Activated T-cell treated with anti-CD3 and anti-CD28 coated beads, Interleukin-2, amount 50 U/mL, for 1 hour (primary cell): ENCODE data around the gene MAG.

Experiments
- DNase-seq: peaks from one replicate; pipeline ENCODE4 v3.0.0-alpha.2; 2020

Gene MAG, protein sequence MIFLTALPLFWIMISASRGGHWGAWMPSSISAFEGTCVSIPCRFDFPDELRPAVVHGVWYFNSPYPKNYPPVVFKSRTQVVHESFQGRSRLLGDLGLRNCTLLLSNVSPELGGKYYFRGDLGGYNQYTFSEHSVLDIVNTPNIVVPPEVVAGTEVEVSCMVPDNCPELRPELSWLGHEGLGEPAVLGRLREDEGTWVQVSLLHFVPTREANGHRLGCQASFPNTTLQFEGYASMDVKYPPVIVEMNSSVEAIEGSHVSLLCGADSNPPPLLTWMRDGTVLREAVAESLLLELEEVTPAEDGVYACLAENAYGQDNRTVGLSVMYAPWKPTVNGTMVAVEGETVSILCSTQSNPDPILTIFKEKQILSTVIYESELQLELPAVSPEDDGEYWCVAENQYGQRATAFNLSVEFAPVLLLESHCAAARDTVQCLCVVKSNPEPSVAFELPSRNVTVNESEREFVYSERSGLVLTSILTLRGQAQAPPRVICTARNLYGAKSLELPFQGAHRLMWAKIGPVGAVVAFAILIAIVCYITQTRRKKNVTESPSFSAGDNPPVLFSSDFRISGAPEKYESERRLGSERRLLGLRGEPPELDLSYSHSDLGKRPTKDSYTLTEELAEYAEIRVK

DNA sequence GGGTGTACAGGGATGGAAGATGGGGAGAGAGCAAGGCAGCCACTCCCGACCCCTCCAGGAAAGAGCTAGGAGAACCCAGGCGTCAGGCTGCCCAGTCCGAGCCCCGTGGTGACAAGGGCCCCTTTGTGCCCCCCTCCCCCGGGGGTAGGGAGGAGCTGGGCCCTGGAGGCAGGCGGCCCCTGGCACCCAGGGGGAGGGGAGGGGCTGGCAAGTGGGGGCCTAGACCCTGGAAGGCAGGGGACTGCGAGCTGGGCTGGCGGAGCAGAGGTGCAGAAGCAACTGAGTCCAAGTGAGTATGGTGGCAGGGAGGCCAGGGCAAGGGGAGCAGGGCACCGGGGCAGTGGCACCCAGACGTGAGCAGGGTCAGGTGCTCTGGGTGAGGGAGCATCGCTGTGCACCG lies at the start of gene MAG:
Gene MAG, plus strand, starts transcription at position 246 of the 400 bp plus-strand sequence. CDS start 3,248 bp downstream, outside the sequence.
- DNase-seq: no peak

- DNase-seq: no peak
Observed at GRCh38 chr19:35246466-35247092, 45.4 kb upstream of the MAG start.

DNA sequence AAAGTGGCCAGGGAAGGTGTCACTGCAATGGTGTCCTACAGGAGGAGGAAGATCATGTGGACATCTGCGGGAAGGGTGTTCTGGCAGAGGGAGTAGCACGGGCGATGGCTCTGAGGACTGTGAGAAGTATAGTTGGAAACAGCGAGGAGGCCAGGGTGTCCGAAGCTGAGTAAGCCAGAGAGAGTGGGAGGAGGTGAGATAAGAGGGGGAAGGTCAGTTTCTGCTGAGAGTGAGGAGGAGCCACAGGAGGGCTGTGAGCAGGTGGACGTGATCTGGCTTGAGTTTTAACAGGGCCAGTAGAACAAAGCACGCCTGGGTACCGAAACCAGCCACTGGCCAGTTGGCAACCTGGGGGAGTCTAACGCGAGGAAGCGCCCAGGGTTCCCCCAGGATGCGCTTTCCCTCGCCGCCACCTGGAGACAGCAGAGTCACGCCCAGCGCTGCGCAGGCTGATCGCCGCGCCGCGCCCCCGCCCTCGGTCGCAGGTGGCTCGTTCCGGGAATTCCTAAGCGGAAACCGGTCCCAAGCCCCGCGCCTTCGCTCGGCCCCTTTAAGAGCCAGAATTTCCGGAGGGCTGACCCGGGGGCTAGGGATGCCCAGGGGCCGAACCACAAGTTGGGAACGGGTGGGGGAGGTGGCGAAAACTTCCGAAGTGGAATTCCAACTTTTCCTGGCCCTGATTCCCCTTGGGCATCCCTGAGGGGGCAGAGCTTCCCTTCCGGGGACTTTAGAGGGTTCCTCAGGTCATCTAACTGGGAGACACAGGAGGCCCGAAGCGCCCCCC lies 44.2 kb upstream of the MAG start:
- peak; percentile 74 for DNase-seq

- DNase-seq: peak; percentile 81
Observed at GRCh38 chr19:35248310-35249145, 43.4 kb upstream of the MAG start, which contains the start of gene LSR. TSS of gene LSR (plus strand) at chr19:35249002. CDS start at chr19:35249023, 21 bp downstream.

DNA sequence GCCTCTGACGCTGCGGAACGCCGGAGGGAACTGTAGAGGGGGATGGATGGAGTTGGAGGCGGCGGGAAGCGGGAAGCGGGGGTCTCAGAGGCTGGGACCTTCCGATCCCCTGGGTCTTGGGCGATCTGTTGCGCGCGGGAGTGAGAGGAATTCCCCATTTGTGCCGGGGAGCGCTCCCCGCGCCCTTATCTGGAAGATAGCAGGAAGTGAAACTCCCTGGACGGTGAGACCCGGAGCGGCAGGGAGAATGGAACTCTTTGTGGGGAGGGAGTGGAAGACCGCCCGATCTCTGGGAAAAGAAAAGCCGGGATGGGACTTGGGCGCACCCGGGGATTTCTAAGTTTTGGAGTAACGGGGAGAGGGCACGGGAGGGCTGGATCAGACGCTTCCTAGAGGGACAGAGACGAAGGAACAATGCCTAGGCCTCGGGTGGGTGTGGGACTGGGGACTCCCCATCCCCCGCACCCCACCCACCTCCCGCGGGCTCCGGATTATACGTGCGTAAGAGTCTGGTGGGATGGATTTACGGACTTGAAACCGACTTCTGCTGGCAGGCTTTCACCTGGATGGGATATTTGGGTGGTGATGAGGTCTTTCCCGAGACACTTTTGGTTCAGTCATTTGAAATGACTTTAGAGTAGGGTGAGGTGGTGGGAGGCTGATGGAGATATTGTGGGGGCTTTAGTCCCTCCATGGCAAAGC lies 42.7 kb upstream of the MAG start:
- DNase-seq: peak; percentile 25

GRCh38 chr19:35249848-35250711 lies 41.9 kb upstream of the MAG start:
- DNase-seq: peak; percentile 19

DNA sequence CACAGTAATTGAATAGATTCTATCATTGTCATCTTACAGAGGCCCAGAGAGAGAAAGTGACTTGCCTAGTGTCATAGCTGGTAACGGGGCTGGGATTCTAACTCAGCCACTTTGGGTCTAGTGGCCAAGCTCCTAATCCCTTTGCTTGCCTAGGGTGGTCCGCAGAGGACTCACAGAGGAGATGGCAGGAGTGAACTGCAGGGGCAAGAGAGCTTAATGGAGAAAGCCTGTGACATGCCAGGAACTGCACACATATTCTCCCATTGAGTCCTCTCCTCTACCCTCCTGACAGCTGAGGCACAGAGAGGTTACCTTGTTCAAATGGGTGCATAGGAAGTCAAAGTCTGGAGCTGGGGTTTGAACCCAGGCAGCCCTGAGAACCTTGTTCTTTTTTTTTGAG lies 40.5 kb upstream of the MAG start:
- peak; percentile 16 for DNase-seq

- DNase-seq: peak; percentile 8
Observed at GRCh38 chr19:35253316-35254286, 38.4 kb upstream of the MAG start.

DNA sequence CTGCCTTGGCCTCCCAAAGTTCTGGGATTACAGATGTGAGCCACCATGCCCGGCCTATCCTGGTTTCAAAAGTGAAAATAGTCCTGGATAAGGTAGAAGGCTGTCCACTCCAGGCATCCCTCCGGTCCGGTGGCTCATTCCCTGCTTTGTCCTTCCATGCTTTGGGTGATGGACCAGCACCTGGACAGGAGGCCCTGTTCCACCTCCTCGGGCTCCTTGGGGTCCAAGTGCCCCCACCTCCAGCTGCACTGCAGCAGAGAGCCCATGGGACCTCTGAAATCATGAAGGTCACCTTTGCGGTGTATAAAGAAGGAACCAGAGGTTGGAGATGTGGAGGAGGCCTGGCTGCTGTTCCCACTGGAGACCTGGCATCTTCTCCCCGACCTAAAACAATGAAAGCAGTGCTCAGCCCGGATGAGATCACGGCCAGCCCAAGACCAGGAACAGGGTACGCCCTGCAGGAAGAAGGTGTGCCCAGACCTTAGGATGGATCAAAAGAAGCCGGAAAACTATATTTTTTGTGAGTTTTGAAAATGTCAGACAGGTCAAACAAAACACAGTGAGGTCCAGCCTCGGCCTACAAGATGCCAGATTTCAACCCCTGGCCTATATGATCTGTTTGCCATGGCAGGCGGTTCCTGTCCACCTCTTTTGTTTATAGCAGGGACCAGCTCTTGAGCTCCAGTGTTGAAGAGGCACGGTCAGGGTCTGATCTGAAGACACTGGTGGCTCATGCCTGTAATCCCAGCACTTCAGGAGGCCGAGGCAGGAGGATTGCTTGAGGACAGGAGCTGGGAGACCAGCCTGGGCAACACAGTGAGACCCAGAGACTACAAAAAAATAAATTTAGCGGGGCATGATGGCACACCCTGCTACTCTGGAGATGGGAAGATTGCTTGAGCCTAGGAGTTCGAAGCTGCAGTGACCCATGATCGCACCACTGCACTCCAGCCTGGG lies 37.3 kb upstream of the MAG start:
- DNase-seq: peak; percentile 13

GRCh38 chr19:35256566-35256965 lies 35.4 kb upstream of the MAG start:
- DNase-seq: no peak

GRCh38 chr19:35257113-35257461 lies 34.9 kb upstream of the MAG start:
- peak; percentile 16 for DNase-seq

GRCh38 chr19:35260694-35261304 lies 31.2 kb upstream of the MAG start:
- peak; percentile 17 for DNase-seq

- peak; percentile 18 for DNase-seq
Observed at GRCh38 chr19:35261356-35262100, 30.4 kb upstream of the MAG start.

DNA sequence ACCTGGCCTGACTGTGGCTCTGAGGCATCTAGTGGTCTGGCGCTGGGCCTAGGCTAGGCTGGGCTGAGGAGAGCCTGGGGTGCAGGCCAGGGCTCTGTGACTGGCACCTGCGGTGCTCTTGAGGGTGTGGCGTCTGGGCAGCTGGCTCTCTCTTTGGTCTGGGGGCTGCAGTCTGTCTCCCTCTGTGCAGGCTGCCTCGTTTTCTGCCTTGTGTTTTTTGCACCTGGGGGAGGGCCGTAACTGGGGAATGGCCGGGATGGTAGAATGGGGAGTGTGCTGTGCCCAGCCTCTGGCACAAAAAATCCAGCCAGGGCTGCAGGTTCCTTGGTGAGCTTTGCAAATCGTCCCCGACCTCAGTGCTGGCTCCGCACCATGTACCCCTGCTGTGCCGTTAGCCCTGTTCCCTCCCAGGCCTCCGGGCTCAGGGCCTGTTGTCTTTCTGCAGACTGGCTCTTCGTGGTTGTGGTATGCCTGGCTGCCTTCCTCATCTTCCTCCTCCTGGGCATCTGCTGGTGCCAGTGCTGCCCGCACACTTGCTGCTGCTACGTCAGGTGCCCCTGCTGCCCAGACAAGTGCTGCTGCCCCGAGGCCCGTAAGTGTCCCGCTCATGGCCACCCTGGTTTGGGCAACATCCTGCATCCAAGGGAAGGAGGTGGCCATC lies 29.7 kb upstream of the MAG start:
- peak; percentile 16 for DNase-seq

DNA sequence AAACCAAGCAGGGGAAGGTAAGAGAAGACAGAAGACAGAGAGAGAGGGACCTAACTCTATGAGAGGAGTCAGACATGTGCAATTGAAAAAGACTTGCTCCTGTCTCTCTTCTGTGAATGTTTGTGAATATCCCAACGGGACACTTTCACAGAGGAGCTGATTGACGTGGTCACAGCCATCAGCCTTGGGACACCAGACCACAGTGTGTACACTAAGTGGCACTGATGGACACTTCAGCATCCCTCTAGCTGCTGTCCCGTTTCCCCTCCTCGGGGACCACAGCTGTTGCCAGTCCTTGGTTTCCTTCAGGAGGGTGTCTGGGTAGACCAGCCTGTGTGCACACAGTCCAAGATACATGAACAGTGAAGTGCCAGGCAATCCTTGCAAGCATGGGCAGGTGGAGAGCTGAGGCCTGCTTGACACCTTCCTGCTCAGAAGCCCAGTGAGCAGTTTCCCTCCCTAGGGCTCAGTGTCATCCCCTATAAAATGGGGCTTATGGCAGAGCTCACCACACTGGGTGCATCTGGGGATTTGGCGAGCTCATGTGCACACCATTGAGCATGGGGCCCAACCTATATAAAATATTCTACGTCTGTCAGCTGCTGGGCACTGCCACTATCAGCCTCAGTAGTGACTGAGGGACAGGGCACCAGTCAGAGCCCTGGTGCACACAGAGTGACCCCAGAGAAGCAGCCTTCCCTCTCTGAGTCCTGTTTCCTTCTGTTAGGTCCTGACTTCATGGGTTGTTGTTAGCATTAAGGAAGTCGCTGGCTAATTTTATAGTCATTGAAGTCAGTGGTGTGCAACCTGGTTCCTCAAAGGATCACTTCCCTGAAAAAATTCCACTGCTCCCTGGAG lies 27.5 kb upstream of the MAG start:
- DNase-seq: peak; percentile 22
